HT1080 (cell line): ENCODE measurements around the gene TMEM120A. TPM values are rescaled to one million over a fixed set of nuclear protein-coding genes. Genes with fewer than 3 reads are reported as not detected.
A peak's percentile ranks its signal among the peaks of the same experiment; 100 is the strongest.

Experiments used
- small RNA-seq: library from RNA; depleted of rRNA; stranded (forward); fragments of <200 nt; gene quantifications from one replicate; pipeline ENCODE3, GENCODE V24; 2014
- total RNA-seq: library from RNA; depleted of rRNA; stranded (reverse); fragments of >200 nt; shearing (Covaris generic); gene quantifications from 2 replicates; pipeline ENCODE4 v1.2.3, GENCODE V29; 2014; rRNA removed

Gene TMEM120A
- total RNA-seq, 1 experiment from 2014 or later, result 16.9 TPM

Small RNAs within 50 kb of the gene (small RNA-seq; reads per million reads assigned to genes)
- 0.89 reads per million, percentile 71 among the genes with 10 or more reads in this experiment for gene SNORA14A

Other genes with a start within 250 kb of the TMEM120A start
- not detected in 2 replicates for gene CCL26, start 222.4 kb downstream of the TMEM120A start, total RNA-seq
- not detected in 2 replicates for gene CCL24, start 180.8 kb downstream of the TMEM120A start, total RNA-seq
- 19.0 and 31.2 TPM in 2 replicates for gene RHBDD2, start 115.6 kb downstream of the TMEM120A start, total RNA-seq
- gene POR, start 79.4 kb downstream of the TMEM120A start, total RNA-seq, result 66.8 and 77.2 TPM in 2 replicates
- gene STYXL1, start 53.4 kb upstream of the TMEM120A start, total RNA-seq, result 51.9 and 53.8 TPM in 2 replicates
- 236 and 349 TPM in 2 replicates for gene MDH2, start 53.5 kb upstream of the TMEM120A start, total RNA-seq
- 1.4 and 1.7 TPM in 2 replicates for gene SRRM3, start 207.3 kb upstream of the TMEM120A start, total RNA-seq